CD4-positive, alpha-beta T cell treated with Interferon gamma for 1 hour (primary cell): ENCODE measurements around the gene RTP5.
"Not testable (repeated sequence)": the region's sequence is repeated elsewhere in the genome, so short reads cannot be mapped to it uniquely, and the experiment has no call there.

Source experiments
- DNase-seq: peaks from one replicate; pipeline ENCODE4 v3.0.0-alpha.2; 2020

The RTP5 gene

GRCh38 chr2:241904011-241904718 is 34.6 kb downstream of the RTP5 start:
- no peak for DNase-seq

- DNase-seq: no peak
These were observed 35.5 kb downstream of the RTP5 start for GRCh38 chr2:241904791-241905710.

GRCh38 chr2:241905716-241906377 is 36.3 kb downstream of the RTP5 start:
- DNase-seq: no peak

GRCh38 chr2:241906378-241906770 is 36.8 kb downstream of the RTP5 start:
- DNase-seq: not testable (repeated sequence)

GRCh38 chr2:241906826-241907570 is 37.5 kb downstream of the RTP5 start:
- DNase-seq: no peak

- not testable (repeated sequence) for DNase-seq
These were observed 38.3 kb downstream of the RTP5 start for GRCh38 chr2:241907831-241908230.

GRCh38 chr2:241908686-241909420 is 39.3 kb downstream of the RTP5 start:
- no peak for DNase-seq

GRCh38 chr2:241909769-241910168 is 40.2 kb downstream of the RTP5 start:
- no peak for DNase-seq

GRCh38 chr2:241910604-241911520 is 41.3 kb downstream of the RTP5 start:
- DNase-seq: no peak

GRCh38 chr2:241911551-241911950 is 42.0 kb downstream of the RTP5 start:
- DNase-seq: no peak

- no peak for DNase-seq
These were observed 42.6 kb downstream of the RTP5 start for GRCh38 chr2:241912021-241912555.

- DNase-seq: no peak
These were observed 44.2 kb downstream of the RTP5 start for GRCh38 chr2:241913703-241914102.

- no peak for DNase-seq
These were observed 45.0 kb downstream of the RTP5 start for GRCh38 chr2:241914542-241914941.

- DNase-seq: not testable (repeated sequence)
These were observed 52.1 kb downstream of the RTP5 start for GRCh38 chr2:241921631-241922030.

GRCh38 chr2:241922411-241922810 is 52.9 kb downstream of the RTP5 start:
- DNase-seq: no peak

GRCh38 chr2:241922816-241923601 is 53.5 kb downstream of the RTP5 start:
- not testable (repeated sequence) for DNase-seq
